CD4-positive, alpha-beta T cell treated with Interleukin-10 for 1 hour (primary cell): ENCODE data around the gene TRIM32.
"Not testable (repeated sequence)": the region's sequence is repeated elsewhere in the genome, so short reads cannot be mapped to it uniquely, and the experiment has no call there.

Experiments used
- DNase-seq: peaks from one replicate; pipeline ENCODE4 v3.0.0-alpha.2; 2020

Gene TRIM32

DNA sequence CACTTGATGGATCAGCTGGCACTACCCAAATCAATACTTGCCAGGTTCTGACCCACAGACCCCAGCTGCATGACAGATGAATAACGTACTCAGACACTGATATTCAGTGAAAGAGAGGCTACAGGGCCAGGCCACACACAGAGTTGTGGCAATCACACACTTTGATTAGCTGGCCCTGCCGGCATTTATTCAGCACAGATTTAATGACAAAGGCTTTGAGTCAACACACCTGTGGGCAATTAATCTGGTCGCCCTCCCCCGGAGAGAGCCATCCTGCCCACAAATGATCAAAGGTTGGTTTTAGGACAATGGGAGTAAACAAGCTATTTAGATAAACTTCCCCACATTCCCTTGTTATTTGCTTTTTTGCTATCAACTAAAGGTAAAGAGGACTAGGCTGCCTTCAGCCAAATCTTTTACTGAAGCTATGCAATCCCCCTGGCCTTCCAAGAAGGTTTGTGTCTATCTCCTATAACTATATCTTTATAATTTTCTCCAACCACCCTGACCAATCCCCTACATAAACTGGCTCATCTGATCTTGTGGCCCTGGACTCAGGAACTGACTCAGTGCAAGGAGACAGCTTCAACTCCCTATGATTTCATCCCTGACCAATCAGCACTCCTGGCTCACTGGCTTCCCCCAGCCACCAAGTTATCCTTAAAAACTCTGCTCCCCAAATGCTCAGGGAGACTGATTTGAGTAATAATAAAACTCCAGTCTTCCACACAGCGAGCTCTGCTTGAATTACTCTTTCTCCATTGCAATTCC is 12.7 kb upstream of the TRIM32 start:
- no peak for DNase-seq

- DNase-seq: no peak
Measured at GRCh38 chr9:116683535-116683934, 3.6 kb upstream of the TRIM32 start.

DNA sequence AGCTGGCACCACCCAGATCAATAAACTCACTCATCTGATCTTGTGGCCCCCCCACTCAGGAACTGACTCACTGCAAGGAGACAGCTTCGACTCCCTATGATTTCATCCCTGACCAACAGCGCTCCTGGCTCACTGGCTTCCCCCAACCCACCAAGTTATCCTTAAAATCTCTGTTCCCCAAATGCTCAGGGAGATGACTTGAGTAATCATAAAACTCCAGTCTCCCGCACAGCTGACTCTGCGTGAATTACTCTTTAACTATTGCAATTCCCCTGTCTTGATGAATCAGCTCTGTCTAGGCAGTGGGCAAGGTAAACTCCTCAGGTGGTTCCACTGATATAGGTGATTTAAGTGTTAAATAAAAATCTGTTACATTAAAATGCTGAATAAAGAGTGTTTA is 1.9 kb upstream of the TRIM32 start:
- DNase-seq: no peak

DNA sequence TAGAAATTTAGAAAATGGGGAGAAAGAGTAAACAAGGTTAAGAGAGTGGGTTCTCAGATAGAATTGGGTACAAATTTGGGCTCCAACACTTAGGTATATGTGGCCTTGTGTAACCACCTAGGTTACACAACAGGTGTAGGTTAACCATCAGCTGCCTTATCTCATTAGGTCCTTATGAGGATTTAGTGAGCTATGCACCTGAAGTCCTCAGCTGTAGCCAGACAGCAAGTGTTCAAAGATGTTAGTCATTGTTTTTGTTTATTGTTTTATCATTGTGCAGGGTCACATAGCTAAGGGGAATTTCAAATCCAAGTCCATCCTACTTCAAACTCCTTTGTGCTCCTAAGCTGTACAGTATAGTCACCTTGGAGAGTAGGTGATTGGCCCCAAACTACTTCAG is 970 bp upstream of the TRIM32 start:
- no peak for DNase-seq

- no peak for DNase-seq
Measured at GRCh38 chr9:116686693-116687073, 422 bp upstream of the TRIM32 start.

- no peak for DNase-seq
Measured at GRCh38 chr9:116687754-116688135, 640 bp downstream of the TRIM32 start.

- DNase-seq: no peak
Measured at GRCh38 chr9:116688806-116689485, 1.8 kb downstream of the TRIM32 start.

GRCh38 chr9:116689486-116690032 is 2.5 kb downstream of the TRIM32 start:
- no peak for DNase-seq

DNA sequence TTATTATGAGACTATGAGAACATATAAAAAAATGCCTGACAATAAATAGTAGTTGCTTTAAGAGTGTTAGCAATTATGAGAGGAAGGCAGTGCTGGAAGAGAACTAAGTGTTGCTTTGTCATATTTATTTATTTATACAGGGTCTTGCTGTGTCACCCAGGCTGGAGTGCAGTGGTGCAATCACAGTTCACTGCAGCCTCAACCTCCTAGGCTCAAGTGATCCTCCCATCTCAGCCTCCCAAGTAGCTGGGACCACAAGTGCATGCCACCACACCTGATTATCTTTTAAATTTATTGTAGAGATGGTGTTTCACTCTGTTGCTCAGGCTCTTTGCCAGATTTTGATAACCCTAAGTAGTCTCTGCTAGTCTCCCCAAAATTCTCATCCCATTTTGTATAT is 3.7 kb downstream of the TRIM32 start:
- DNase-seq: not testable (repeated sequence)

DNA sequence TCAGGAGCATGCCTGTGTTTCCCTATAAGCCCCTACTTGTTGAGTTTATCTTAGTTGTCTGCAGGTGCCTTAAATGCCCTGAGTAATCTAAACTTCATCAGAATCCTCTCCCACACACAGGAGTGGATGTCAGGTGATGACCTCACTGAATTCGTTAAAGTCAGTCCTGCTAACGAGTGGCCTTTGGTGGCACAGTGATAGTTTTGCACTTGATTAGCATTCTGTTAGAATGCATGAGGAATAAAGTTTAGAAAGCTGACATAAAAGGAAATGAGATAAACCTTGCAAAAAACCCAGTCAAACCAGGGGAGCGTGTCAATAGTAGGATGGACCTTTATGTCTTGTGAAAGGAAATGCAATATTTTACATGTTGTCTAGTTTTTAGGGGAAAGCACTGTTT is 4.5 kb downstream of the TRIM32 start:
- DNase-seq: no peak

GRCh38 chr9:116692616-116693015 is 5.5 kb downstream of the TRIM32 start:
- DNase-seq: no peak

DNA sequence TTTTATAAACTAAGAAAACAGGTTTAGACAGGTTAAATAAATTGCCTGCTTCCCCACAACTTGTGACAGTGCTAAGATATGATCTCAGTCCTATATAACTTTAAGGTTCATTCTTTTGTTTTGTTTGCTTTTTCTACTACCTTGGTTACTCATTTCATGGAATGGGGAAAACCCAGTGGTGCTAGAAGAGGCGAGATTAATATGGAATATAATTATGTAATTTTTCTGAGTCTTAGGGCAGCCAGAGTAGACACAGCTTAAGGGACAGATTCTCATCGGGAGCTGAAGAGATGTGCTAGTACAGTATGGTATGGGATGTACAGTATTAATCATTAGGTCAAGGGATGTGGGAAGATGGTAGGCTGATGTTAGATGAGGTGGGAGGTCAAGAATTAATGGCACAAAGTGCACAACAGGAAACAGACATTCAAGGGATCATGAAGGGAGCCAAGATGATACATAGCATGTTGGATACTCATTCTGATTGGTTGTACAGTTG is 6.2 kb downstream of the TRIM32 start:
- DNase-seq: no peak

- no peak for DNase-seq
Measured at GRCh38 chr9:116694785-116695291, 7.7 kb downstream of the TRIM32 start.

GRCh38 chr9:116695438-116695837 is 8.3 kb downstream of the TRIM32 start:
- no peak for DNase-seq

DNA sequence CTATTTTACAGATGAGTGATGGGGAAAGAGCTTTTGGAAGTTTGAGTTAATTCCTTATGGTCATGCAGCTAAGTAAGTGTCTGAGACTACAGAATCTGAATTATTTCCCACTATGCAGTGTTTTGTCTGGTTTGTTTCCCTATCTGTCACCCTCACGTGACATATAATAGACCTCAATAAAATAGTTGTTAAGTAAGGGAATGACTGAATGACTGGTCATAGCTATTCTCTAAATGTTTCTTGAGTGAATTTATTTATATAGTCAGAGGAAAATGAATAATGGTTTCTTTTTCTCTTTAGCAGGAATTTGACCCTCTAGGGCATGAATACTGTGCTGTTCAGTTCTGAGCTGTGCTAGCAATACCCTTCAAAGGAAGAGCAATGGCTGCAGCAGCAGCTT is 10.3 kb downstream of the TRIM32 start:
- no peak for DNase-seq

- no peak for DNase-seq
Measured at GRCh38 chr9:116697887-116698286, 10.8 kb downstream of the TRIM32 start.

- DNase-seq: no peak
Measured at GRCh38 chr9:116700279-116700678, 13.2 kb downstream of the TRIM32 start.

DNA sequence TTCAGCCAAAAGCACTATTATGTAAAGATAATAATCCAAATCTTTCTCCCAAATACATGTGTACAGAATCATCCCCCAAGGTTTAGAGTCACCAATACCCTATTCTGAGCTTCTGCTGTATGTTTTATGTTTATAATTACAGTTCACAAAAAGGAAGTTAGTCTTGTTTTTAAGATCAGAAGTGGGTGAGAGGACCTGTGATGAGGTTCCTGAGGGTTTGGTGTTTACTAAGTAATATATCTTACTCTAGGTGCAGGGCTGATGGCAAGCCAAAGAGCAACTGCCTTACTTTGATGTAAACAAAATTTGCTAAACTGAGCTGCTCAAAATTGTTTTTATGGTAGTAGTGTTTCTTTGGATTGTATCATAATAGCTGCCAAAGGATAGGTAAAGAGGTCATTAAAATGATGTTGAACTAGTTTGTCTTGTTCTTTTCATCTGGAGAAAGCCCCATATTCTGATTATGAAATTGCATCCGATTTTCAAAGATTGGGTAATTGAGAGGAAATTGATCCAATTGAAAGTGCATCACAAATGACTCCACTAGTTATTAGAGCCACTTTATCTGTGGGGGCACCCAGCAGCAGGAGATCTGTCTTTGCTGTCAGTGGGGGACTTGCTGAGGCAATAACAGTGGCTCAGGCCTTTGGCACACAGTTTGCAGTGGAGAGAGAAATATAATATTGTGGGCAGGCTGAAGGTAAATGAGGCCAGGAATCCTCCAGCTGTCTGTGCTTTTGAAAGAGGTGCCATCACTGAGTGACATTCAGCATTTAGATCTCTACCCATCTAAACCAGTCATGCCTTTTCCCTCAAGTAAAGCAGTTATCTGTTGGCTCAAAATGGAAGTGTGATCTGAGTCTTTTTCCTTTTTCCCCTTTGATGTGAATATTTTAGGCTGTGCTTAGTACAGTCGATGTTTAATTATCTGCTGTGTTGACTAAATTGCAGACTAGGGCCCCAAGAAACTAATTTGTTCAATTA is 14.1 kb downstream of the TRIM32 start:
- no peak for DNase-seq

DNA sequence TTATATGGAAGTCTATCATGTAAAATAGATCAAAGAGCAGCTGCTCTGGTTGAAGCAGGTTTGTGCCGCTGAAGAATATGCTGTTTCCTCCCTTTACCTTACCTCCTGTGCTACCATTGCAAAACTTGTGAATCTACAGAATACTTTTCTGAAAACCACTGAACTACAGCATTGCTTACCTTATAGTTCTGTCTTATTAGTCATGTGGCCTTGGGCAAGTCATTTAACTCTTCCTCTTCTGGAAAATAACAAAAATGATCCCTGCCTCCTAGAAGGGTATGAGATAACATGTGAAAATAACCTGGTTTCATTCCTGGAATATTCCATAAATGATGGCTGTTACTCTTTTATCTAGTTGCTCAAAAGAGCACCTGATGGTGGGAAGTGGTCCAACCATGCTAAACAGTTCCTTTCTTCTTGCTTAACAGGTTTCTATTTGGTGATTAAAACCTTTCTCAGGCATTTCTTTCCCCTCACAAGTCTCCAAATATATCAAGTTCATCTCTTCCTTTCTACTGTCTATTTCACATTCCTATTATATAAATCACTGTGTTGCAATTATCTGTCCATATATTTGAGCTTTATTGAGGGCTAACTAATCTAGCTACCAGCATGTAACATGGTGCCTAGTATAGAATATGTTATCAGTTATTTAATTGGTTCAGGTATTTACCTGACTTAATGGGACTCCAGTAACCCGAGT is 15.0 kb downstream of the TRIM32 start:
- DNase-seq: no peak

GRCh38 chr9:116703634-116704033 is 16.5 kb downstream of the TRIM32 start:
- DNase-seq: no peak

- no peak for DNase-seq
Measured at GRCh38 chr9:116704470-116704869, 17.4 kb downstream of the TRIM32 start.

DNA sequence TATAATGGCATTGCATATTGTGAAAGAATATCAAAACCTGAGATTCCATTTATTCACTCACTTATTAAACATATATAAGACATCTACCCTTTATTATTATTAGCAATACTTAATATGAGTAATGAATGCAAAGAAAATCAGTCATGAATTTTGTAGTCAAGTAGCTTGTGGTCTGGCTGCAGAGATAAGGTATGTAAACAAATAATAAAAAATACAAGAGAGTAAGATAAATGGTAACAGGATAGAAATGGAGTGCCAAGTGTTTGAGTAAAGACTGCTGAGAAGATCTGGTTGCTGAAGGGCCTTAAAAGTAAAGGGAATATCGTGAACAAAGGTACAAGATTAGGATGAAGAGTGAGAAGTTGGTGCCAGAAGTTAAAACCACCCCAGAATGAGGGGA is 18.4 kb downstream of the TRIM32 start:
- no peak for DNase-seq
